Stimulated activated CD4-positive, alpha-beta T cell treated with anti-CD3 and anti-CD28 coated beads, Interleukin-4, amount 100 ng/mL, for 48 hours (primary cell): Measurements from ENCODE around the gene LRRC36.
"Not testable (repeated sequence)": the region's sequence is repeated elsewhere in the genome, so short reads cannot be mapped to it uniquely, and the experiment has no call there.

ENCODE experiments used
- DNase-seq, 2 donors: peaks; one replicate each; pipeline ENCODE4 v3.0.0-alpha.2; 2020; ENCODE audit warnings: low read depth in 2 of 2

The LRRC36 gene

GRCh38 chr16:67403976-67404555 is 77.5 kb downstream of the LRRC36 start:
- DNase-seq, result no peak

DNA sequence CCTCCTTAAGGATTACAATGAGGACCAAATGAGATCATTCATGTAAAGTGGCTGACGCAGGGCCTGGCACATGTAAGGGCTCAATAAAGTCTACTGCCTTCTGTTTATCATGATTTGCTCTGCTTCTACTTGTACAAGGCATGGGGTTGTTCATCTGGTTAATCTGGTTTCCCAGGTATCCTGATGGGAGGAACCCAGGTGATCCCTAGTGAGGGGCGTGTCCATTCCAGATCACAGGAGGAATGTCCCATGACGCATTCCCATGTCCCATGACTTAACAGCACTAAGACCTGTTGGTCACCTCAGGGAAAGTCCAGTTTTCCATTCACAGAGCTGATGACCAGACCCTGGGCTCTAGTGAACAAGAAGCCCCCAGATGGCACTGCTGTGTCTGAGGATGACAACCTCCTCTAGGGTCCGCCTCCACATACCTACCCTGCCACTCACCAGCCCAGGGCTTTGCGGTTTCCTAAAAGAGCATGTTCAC is 78.2 kb downstream of the LRRC36 start:
- DNase-seq, result no peak

- no peak for DNase-seq
Measured at GRCh38 chr16:67405336-67405735, 78.7 kb downstream of the LRRC36 start.

GRCh38 chr16:67406111-67406971 is 79.7 kb downstream of the LRRC36 start:
- DNase-seq, result no peak

- no peak for DNase-seq
Measured at GRCh38 chr16:67407176-67407787, 80.7 kb downstream of the LRRC36 start.

GRCh38 chr16:67407788-67408452 is 81.3 kb downstream of the LRRC36 start:
- DNase-seq, result no peak

- DNase-seq, result no peak
Measured at GRCh38 chr16:67409631-67410030, 83.0 kb downstream of the LRRC36 start.

- no peak for DNase-seq
Measured at GRCh38 chr16:67411339-67411738, 84.7 kb downstream of the LRRC36 start.

GRCh38 chr16:67412294-67412693 is 85.7 kb downstream of the LRRC36 start:
- no peak for DNase-seq

GRCh38 chr16:67413978-67414911 is 87.6 kb downstream of the LRRC36 start:
- DNase-seq, result no peak

- DNase-seq, result not testable (repeated sequence)
Measured at GRCh38 chr16:67415421-67415820, 88.8 kb downstream of the LRRC36 start.

DNA sequence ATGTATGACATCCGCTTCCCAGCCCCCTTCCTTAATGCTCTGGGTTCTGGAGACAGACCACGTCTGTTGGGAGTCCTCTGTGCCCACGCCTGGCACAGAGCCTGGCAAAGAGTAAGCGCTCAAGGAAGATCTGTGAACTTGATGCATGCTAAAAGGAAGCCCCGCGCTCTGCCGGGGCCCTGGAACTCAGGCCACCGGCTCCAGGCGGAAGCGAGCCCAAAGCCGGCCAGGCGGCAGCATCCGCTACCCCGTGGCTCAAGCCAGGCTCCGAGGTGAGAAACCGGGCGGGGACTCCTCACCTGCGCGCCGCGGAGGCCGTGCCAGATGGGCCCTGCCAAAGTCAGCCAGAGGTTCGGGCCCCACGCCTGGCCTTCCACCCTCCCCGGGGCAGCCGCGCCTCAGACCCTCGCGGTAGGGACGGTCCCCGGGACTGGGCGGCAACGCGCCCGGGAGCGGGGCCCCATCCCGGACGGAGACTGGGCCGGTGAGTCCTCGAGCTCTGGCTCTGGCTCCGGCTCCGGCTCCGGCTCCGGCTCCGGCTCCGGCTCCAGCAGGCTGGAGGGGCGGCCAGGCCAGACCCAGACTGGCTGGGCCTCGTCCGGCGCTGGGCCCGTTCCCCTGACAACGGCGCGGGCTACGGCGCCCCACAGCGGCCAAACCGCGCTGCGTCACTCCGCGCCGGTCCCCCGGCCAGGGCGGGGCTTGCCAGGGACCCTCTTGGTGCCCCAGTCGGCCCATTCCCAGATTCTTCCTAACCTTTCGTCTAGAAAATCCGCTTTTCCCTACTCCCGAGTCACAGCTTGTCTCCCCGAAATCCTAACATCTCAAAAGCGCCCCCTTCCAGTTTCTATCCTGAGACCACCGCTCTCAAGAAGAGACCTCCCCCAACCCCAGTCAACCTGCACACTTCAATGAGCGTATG is 89.5 kb downstream of the LRRC36 start, which contains the start of gene ZDHHC1:
ZDHHC1 (minus strand) TSS at position 606 of the 922 bp plus-strand sequence. CDS start 8,702 bp downstream, outside the sequence.
- peak; percentile 46 to 50 for DNase-seq

- no peak for DNase-seq
Measured at GRCh38 chr16:67417333-67418061, 90.9 kb downstream of the LRRC36 start.

GRCh38 chr16:67419502-67419901 is 92.9 kb downstream of the LRRC36 start:
- DNase-seq, result no peak

DNA sequence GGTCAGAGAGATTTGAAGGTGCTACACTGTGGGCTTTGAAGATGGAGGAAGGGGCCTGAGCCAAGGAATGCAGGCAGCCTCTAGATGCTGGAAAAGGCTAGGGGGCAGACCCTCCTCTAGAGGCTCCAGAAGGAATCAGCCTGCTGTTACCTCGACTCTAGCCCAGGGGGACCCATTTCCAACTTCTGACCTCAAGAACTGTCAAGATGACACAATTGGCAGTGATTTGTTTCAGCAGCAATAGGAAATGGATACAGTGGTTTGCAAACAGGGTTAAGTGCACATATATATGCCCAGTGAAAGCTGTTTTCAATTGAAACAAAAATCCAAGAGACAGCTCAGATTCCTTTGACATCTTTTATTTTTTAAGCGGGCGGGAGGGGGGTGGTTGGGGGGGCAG is 93.3 kb downstream of the LRRC36 start:
- DNase-seq, result no peak

- no peak for DNase-seq
Measured at GRCh38 chr16:67421030-67421429, 94.4 kb downstream of the LRRC36 start.

DNA sequence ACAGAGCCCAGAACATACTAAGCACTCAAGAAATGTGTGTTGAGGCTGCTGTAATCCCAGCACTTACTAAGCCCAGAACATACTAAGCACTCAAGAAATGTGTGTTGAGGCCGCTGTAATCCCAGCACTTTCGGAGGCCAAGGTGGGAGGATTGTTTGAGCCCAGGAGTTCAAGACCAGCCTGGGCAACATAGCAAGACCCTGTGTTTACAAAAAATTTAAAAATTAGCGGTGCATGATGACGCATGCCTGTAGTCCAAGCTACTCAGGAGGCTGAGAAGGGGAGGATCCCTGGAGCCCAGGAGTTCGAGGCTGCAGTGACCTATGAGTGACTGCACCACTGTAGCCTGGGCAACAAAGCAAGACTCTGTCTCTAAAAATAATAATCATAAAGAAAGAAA is 96.4 kb downstream of the LRRC36 start:
- no peak for DNase-seq

DNA sequence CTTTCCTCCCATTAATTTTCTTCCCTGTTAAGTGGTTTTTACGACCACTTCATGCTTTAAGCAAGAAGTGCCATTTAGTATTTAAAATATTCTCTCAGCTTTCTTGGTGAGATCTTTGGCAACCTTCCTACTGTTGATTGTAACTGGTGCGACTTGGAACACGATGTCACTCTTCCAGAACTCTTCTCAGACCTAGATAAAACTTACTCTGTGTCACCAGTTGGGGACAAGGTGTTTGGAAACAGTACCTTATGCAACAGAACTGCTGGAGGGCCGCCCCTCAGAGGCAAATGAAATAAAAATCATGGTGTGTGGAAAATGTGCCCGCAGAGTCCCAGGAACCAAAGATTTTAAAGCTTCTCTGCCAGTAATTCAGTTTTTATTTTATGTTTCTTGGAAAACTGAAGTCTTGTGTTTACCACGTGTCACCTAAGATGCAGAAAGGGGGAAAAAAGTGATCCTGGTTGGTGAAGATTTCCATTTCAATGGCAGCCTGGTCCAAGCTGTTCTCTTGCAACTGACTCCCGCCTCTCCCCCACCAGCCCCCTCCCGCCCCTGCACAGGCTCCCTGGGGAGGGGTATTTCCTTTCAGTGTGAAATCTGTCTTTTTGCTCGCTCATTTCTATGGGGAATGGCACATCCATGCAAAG is 97.1 kb downstream of the LRRC36 start:
- no peak for DNase-seq

- no peak for DNase-seq
Measured at GRCh38 chr16:67424261-67424615, 97.6 kb downstream of the LRRC36 start.
